ENCODE results near the gene ATP12A.

The ATP12A gene

DNA sequence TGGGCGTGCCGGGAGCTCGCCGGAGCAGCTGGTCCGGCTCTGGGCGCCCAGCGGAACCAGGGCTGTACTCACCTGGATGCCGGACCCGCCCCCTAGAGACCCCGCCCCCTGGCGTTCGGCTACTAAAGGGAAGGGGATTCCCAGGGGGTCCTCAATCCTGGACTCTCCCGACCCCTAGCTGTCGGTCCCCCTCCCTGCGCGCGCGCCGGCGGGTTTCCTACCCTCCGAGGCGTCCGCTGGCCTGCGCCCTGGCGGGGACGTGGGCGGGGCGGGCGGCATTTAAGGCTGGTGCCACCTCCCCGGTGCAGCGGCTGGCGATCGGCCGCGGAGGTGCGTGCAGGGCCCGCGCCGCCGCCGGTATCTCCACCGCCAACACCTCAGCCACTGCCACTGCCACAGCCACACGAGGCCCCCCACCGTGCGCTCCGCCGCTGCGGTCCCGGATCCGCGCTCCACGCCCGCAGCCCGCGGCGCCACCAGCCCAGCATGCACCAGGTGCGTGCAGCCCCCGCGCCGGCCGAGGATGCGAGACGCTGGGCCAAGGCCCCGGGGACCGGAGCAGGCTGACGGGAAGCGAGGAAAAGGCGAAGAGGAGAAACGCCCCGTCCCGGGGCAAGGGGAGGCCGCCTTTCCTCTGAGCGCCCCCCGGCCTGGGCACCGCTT lies at the start of gene ATP12A:
Gene ATP12A, plus strand, starts transcription at position 151 of the 663 bp plus-strand sequence. Its CDS starts 336 bp downstream, at position 487.
- peak; percentile 31 for DNase-seq

DNA sequence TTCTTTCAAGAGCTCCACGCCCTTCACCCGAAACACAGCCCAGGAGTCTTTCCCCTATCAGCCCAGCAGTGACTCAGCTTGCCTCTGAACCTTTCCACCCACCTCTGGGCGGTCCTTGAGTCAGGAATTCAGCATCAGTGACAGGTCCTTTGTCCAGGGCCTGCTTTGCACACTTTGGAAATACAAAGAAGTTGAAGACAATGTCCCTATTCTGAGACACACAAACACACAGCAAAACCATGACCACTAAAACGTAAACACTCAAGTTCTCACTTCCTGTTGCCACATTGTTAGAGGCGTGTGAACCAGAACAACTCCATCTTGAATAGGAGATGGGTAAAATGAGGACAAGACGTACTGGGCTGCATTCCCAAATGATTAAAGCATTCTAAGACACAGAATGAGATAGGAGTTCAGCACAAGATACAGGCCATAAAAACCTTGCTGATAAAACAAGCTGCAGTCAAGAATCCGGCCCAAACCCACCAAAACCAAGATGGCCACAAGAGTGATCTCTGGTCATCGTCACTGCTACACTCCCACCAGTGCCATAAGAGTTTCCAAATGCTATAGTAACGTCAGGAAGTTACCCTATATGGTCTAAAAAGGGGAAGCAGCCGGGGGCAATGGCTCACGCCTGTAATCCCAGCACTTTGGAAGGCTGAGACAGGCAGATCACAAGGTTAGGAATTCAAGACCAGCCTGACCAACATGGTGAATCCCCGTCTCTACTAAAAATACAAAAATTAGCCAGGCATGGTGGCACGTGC lies 49.2 kb upstream of the ATP12A start:
- no peak for DNase-seq

DNA sequence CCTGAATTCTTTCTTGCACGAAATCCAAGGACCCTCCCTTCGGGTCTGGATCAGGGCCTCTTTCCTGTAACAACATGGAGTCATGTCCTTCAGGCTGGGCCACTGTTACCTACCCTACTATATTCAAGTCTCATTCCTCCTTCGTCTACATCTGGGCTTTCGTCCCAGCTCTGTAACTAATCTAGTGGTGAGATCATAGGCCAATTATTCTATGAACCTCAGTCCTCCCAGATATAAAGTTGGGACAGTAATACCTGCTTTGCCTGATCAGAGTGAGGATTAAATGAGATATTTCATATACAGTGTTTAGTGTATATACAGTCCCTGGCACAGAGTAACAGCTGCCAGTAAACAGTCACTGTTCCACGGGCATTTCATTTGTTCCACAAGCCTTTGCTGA lies 48.3 kb upstream of the ATP12A start:
- no peak for DNase-seq

DNA sequence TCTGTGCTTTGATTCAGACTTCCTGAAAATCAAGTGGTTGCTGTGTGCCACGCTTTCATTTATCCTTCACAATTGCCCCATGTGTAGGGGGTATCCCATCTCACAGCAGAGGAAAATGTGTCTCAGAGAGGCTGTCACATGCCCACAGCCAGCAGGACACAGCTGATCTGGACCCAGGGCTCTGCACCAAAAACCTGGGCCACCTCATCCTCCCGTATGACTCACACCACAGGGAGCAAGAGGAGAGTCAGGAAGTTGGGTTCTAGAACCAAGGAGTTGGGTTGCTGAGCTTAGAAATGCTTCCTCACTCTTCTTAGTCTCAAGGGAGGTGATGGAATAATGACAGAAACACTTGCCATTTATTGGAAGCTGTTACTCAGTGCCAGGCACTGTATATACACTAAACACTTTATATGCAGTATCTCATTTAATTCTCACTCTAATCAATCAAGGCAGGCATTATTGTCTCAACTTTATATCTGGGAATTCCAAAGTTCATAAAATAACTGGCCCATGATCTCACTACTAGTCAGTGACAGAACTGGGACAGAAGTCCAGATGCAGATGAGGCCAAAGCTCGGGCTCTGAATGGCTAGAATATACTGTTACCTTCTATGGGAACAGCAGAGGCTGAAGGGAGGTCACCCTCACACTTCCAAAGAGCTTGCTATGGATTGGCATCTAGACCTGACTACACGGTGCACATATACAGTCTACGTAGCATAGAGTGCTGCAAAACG lies 47.7 kb upstream of the ATP12A start:
- no peak for DNase-seq

DNA sequence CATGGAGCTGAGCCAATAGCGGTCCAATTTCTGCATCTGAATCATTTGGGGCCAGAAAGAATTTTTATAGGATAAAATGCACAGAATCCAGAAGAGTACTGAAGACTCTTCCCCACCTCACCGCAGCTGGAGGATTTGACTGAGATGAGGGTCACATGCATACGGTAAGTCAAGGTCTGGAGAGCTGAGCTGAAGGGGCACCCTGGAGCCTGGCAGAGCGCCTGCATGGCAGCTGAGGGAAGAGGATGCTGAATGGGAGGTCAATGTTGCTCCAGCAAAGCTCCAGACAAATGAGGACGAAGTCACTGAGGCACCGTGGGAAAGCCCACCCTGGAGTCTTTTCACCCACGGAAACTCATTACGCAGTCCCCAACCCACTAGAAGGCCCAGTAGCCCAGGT lies 43.4 kb upstream of the ATP12A start:
- DNase-seq = no peak

DNA sequence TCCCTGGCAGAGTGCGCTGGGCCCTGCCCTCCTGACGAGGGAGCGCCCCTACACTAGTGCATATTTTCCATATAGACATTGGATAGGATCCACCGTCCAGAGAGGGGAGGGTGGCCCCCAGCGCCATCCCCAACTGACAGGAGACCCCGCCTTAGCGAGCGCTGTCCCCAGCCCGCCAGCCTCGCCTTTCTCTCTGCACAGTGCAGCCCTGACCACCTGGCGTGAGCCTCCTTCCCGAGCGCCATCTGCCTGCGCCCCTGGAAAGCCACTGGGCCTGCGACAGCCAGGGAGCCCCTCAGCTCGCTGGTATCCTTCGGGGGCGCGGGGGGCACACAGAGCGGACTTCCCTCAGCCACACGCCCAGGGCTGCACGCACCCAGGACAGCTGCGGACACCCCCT lies 42.1 kb upstream of the ATP12A start:
- no peak for DNase-seq

DNA sequence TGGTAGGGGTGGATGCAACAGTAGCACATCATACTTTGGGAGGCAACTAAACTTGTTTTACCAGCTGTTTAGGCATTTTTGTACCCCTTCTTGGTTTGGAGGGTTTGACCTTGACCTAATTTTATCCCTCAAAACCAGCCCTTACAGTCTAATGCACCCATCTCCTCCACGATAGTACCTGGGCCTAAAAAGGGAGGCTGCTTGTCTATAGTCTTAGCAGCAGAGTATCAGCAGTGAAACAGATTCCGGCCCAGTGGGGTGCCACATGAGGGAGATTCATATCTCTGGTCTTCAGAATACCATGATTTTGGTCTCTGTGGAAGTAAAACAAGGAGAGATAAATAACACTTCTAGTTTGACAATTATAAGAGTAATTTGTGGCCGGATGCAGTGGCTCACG lies 39.5 kb upstream of the ATP12A start:
- DNase-seq = no peak

DNA sequence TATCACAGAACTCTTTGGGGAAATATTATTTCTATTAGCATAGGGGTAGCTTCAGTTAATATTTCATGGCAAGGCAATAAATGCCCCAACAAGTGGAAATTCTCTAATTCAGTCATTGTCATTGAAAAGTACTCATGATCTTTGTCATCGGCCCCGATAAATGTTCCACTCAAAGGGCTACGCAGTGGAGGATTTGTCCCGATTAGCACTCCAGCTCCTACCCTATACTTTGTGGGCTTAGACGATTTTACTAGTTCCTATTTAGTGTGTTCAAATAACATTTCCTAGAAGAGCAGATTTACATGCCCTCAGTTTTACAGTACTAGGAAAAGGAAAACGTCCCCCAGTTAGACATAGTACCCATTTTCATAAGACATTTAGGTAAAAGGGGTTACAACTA lies 38.0 kb upstream of the ATP12A start:
- no peak for DNase-seq

DNA sequence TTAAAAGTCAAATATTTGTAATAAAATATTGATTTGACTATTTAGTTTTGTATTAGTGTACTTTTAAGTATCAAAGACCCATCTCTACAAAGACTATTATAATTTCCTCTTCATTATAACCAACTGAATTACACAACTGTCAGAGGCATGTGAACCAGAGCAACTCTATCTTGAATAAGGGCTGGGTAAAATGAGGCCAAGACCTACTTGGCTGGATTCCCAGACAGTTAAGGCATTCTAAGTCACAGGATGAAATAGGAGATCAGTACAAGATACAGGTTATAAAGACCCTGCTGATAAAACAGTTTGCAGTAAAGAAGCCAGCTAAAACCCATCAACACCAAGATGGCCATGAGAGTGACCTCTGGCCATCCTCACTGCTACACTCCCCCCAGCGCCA lies 36.2 kb upstream of the ATP12A start:
- DNase-seq = no peak

DNA sequence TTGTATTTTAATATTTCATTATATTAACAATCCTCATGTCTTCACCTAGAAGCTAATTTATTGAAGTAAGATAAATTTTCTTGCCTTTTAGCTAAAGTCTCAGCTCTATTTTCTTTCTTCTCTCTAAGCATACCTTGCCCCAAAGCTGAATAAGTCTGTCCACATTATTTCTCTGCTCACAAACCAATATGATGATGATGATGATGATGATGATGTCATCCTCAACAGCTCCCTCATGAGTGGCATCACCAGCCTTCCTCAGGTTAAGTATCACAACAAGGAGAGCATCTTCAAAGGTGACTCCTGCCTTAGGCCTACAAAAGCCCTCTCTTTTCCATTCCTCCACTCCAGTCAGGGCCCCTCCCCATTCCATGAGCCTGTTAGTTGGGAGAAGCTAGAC lies 31.9 kb upstream of the ATP12A start:
- DNase-seq = no peak

DNA sequence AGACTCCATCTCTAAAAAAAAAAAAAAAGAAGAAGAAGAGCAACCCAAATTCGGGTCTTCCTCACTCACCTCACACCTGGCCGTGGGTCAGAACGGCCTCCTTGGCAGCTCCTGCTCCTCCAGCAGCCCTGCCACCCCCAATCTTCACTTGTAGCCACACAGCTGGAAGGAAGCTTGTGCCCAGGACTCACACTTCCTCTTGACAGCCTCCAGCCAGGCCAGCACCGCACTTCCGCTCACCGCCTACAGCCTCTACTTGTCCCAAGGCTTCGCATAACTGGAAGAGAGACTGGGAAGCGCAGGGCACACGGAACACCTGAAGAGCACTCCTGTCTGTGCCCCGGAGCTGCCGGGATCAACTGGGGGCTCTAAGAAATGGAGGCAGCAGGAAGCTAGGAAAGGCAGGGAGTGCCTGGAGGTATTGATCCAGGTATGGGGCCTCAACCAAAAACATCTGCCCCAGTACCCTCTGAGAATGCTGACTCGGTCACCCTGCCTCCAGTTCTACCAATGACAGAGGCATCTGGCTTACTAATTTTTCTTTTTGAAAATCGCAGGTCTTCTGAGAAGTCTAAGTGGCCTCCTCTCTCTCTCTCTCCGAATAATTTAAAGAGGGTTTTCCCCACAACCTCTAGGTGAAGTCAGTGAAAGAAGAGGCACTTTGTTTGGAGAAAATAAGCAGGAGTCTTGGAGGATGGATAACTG lies 31.1 kb upstream of the ATP12A start:
- DNase-seq = no peak

DNA sequence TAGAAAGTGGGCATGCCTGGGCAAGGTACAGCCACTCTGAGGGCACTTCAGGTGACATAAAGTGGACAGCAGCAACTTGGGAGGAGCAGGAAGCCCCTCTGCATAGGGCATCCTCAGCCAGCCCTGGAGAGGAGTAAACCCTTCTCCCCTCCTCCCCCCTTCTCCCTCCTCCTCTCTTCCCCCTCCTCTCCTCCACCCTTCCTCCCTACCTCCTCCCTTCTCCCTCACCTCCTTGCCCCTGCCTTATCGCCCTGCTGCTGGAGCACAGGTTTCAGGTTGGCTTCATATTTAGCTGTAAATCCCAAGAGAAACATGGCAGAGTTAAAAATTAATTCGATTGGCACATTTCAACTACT lies 30.5 kb upstream of the ATP12A start:
- no peak for DNase-seq

DNA sequence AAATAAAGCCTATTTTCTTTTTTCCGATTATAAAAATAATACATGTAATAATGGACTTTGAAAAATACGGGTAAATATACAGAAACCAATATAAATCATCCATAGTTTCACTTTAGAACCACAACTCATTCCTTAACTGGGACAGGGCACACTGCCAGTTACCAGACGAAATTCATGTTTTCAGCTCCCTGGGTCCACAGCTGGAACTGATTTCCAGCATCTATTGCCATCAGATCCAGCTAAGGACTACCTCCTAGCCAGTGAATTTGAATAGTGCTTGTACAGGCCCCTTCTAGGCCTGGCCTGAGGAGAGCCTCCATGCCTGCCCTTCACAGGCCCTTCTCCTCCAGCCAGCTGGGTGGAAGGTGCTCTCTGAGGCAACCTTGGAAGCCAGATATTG lies 30.0 kb upstream of the ATP12A start:
- no peak for DNase-seq

DNA sequence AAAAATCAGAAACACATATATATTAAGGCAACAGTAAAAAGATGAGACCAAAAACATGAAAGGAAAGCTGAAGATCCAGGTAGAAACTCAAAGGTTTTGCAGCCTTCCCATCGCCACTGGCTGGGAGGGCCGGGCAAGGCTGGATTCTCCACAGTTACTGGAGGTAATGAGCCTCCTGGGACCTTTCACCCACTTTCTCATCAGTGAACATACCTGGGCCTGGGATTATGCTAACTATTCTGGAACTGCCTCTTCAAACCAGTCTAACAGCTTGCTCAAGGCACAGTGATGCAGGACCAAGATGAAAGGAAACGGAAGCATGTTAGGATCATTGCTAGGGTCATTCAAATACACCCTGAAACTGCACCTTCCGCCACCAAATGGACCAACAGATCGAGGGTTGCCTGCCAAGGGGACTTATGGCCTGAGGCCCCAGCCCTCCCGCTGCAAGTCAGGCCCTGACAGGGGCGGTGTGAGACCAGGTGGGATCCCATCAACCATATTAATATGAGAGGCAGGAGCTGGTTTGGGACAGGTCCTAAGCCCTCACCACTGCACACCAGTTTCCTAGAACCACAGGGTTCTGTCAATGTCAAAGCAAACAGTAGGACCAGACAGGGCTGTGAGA lies 28.4 kb upstream of the ATP12A start:
- DNase-seq = no peak

DNA sequence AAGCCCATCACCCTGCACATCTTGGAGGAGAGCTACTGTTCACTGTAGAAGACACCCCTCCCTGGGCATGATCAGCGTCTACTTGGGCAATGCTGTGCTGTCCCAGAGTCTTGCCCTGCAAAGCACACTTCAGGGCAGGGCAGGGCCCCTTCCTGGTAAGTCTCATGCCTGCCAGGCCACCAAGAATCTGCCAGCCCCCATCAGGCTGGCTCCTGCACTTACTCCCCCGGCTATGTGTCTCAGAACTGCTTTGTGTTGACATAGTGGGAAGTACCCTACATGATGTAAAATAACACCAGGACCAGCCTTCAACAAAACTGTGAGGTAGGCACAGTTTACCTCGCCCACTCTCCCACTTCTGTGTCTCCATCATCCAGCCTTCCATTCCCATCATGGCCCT lies 27.8 kb upstream of the ATP12A start:
- DNase-seq = no peak

DNA sequence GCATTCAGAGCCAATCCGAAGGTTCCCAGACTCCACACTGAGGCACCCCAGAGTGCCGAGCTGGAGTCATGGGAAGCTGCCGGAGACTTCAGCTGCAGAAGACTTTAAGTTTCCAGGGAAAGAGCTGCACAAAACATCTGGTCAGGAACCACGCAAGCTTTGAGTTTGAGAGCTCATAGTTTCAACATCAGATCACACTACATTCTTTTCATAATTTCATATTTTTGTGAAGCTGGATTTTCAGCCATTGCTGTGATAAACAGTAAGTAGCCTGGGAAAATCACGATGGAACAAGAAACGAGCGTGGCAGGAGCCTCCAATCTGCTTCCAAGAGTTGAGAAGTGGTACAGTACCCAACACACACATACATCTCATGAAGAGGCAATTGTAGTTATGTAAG lies 25.5 kb upstream of the ATP12A start:
- no peak for DNase-seq

DNA sequence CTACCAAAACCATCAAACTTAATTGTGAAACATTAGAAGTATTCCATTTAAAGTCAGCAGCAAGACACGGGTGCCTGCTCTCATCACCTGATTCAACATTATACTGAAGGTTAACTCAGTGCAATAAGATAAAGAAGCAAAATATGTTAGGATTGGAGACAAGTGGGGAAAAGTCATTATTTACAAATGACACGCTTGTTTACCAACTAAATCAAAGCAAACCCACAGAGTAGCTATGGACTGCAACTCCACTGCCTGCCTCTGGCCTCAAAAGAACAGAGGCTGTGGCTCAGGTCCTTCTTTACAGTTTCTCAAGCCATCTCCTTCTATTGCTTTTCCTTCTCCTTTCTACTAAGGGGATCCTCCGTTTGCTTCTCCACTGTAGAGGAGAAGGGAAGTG lies 21.0 kb upstream of the ATP12A start:
- no peak for DNase-seq

DNA sequence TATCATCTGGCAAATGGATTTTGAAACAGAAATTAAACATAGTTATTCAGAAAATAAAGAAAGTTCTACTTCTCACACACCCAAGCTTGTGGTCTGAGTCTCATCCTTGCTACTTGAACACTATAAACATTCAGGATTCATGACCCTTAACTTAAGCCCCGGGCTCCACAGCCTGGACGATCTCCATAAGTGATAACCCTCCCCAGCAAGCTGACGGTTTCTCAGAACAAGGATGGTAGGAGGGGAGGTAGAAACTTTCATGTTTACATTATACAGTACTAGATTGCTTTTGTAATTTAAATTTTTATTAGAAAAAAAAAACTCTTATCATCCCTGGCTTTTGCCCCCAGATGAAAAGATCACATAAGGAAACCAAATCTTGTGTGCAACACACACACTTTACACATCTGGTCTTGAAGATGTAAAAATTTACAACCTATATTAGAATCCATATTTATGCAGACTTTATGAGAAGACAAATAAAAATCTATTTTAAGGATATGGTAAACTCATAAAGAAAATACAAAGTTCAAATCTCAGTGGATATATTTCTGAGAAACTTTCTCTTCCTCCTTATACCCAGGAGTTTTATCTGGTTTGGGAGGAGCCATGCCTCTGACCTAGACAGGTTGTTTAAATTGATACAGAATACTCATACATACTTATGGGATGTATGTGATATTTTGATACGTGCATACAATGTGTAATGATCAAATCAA lies 20.0 kb upstream of the ATP12A start:
- DNase-seq = no peak

DNA sequence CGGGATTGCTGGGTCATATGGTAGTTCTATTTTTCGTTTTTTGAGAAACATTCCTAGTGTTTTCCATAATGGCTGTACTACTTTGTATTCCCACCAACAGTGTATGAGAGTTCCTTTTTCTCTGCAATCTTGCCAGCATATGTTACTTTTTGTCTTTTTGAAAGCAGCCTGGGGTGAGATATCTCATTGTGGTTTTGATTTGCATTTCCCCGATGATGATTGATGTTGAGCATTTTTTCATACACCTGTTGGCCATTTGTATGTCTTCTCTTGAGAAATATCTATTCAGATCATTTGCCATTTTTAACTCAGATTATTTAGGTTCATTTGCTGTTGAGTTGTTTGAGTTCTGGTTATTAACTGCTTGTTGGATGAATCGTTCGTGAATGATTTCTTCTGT lies 18.5 kb upstream of the ATP12A start:
- DNase-seq = no peak

DNA sequence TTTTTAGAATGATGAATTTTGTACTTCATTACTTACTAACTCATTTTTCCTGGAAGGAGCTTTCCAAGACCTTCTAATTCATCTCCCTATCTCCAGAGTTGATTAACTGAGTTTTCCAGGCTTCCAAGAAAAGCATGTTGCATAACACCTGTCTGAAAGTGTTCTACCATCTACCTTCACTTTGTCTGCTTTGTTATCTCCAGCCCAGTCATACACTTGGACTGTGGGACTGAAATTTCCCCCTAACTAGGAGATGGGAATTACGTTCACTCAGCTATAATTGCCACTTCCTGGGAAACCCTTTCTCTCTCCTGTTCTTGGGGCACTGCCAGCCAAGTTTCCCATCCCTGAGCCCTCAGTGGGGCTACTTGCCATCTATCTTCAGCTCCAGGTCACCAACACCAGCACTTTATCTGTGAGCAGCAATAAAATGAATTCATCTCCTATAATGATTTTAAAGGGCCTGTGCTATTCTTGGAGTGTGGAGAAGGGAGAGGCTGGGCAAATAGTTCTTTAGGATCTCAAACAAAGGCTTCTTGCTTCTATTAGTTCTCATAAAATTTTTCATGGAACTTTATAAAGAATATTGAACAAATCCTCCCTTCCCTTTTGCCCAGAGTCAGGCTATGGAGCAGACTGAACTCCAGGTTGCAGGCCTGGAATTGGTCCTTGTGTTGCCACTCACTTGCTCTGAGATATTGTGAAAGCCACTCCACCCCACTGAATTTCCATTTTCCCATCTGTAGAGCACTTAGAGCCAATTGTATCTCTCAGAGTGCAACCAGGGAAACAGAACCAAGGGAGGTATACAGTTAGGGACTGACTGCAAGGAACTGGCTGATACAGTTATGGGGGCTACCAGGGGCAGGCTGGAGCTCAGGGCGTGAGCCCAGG lies 17.8 kb upstream of the ATP12A start:
- DNase-seq = no peak

DNA sequence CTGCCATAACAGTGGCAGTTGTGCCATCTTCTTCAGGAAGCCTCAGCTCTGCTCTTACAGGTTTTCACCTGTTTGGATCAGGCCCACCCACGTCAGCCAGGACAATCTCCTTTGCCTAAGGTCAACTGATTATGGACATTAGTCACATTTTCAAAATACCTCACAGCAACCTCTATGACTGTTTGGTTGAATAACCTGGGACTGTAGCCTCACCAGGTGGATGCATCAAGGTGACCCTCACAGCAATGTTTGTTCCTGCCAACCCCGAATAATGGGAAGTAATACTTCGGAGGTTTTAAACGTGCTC lies 17.2 kb upstream of the ATP12A start:
- no peak for DNase-seq

DNA sequence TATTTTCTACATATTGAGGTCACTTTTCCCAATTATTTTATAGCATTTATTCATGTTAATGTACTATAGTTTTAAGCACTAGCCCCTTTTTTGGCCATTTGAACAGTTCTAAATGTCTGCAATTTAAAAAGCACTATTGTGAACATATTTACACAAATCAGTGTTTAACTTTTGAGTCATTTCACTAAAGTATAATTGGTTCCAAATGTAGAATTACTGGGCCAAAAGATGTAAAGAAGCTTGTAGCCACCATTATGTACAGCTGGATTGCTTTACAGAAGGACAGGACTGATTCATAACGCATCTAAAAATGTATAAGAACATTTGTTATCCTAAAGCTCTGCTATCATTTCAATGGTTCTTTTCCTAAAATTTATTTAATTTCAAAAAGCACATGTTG lies 16.6 kb upstream of the ATP12A start:
- DNase-seq = no peak

All from activated gamma-delta T cell treated with Interleukin-2 at 50 U/mL for 16 hours (primary cell).